Heart right ventricle (tissue), 16 donors: Measurements from ENCODE around the gene PRKAR1B. TPM values are rescaled to one million over a fixed set of nuclear protein-coding genes. Genes with fewer than 3 reads are reported as not detected.

Source experiments
- ATAC-seq, 8 donors: fragments of 200-7000 bp; cut with Tn5 transposase; one replicate each; pipeline ENCODE4 v1.9.1; 2020; ENCODE audit warnings: mild to moderate bottlenecking in 8 of 8, moderate library complexity in 8 of 8, moderate number of reproducible peaks in 1 of 8
- DNase-seq, 2 donors: peaks; one replicate each; pipeline ENCODE4 v3.0.0-alpha.2; 2020
- H3K27ac ChIP-seq, 10 donors: fragments of 200-600 bp; sonication (generic) in 2 of 10; one replicate each; pipeline versions ENCODE4 v1.5.0 to v1.8.0; 2020 to 2022; ENCODE audit warnings: mild to moderate bottlenecking in 3 of 10
- H3K27me3 ChIP-seq, 7 donors: fragments of 200-600 bp; one replicate each; pipeline ENCODE4 v1.8.0; 2021 to 2022; ENCODE audit warnings: mild to moderate bottlenecking in 2 of 7
- H3K36me3 ChIP-seq, 9 donors: fragments of 200-600 bp; sonication (generic) in 1 of 9; one replicate each; pipeline versions ENCODE4 v1.5.0 to v1.8.0; 2020 to 2022; ENCODE audit warnings: mild to moderate bottlenecking in 2 of 9
- H3K4me1 ChIP-seq, 9 donors: fragments of 200-600 bp; sonication (generic) in 1 of 9; one replicate each; pipeline versions ENCODE4 v1.5.0 to v1.8.0; 2020 to 2022; ENCODE audit warnings: mild to moderate bottlenecking in 4 of 9
- H3K4me3 ChIP-seq, 10 donors: fragments of 200-600 bp; sonication (generic) in 2 of 10; one replicate each; pipeline versions ENCODE4 v1.5.0 to v1.8.0; 2020 to 2022; ENCODE audit warnings: mild to moderate bottlenecking in 7 of 10, moderate library complexity in 2 of 10
- H3K9me3 ChIP-seq, 11 donors: fragments of 200-600 bp in 10 of 11; sonication (generic) in 2 of 11; one replicate each; pipeline versions ENCODE4 v1.5.0 to v1.8.0; 2013 to 2022; ENCODE audit warnings: mild to moderate bottlenecking in 2 of 11, control low read depth in 1 of 11, moderate library complexity in 1 of 11
- CTCF ChIP-seq, 9 donors: fragments of 200-600 bp; sonication (generic) in 2 of 9; IDR thresholded peaks; one replicate each; pipeline versions ENCODE4 v1.5.0 to v1.8.0; 2021 to 2022; ENCODE audit warnings: antibody characterized with exemption in 9 of 9, mild to moderate bottlenecking in 5 of 9, moderate library complexity in 1 of 9
- WGBS, 2 donors: extraction: QIAGEN DNeasy Blood & Tissue Kit; methylation state at CpG; one replicate each; pipeline ENCODE4 v1.1.7; 2013; ENCODE audit warnings: inconsistent platforms in 1 of 2; 5-methylcytosine and 5-hydroxymethylcytosine counted together
- intact Hi-C, 10 donors: fragments of 100-400 bp; cut with DNase I; formaldehyde crosslinking; loops; one replicate each; pipeline versions ENCODE4 v1.11.1 to v1.14.2; 2022
- polyA plus RNA-seq, 2 donors: library from polyadenylated mRNA; stranded (reverse); fragments of 200-250 nt; gene quantifications; one replicate each; pipeline ENCODE4 v1.2.3, GENCODE V29; 2013
- total RNA-seq, 10 donors: library from RNA; stranded (reverse); fragmentation: NEBNext Ultra II Directional in 3 of 10; extraction: Animal tissue kit (Norgen Biotek cat#: 25700) in 3 of 10; gene quantifications; one replicate each; pipeline versions ENCODE4 v1.2.1 to v1.2.4, GENCODE V29; 2021 to 2023
- donor health status: Arrhythmogenic right ventricular cardiomyopathy.
- donor health status: ischemic (EF 13 %, LVEDD 7.1; RV severe dilation, severe dysfunction).
- donor health status: healthy with polysubstance abuse.
- donor health status: DM: no; HTN: yes; CAD: no.
- donor health status: DM: no; HTN: no; CAD: no.
- donor health status: ischemic (EF 25% LVEDD 6.9; RV normal size, moderate dysfunction).
- donor health status: ischemic (EF 25% LVEDD 5.7; RV mildly dilated, moderate dysfunction).
- donor health status: healthy.
- donor health status: DM: yes; HTN: yes; CAD: no.
- donor health status: Ischemic cardiomyopathy.
- donor health status: ischemic (EF 35%, LVEDD 5.7; RV mildly dilated, moderate dysfunction).
- donor health status: nonischemic (EF 11% LVEDD 7.7; RV severe dilation, severe dysfunction).
- donor health status: DM: yes; HTN: yes; CAD: no.
- donor health status: PGD.
- donor health status: ischemic (EF 29% LVEDD 5.4; RV normal size, mild dysfunction).
- donor health status: nonischemic (EF 23%, LVEDD 6.1; RV moderate dilation, normal function).

Gene PRKAR1B
- total and polyA plus RNA-seq, 12 donors, result 5.0 to 24.5 (median 20.6) TPM

GRCh38 chr7:701086-701671, 25.9 kb downstream of the PRKAR1B start:
- intact Hi-C loops, result no loop called here
- 99 to 100% methylated on average over 4 of the region's 4 CpGs for WGBS, 2 donors
- H3K9me3 ChIP-seq, result peaks cover 0 to 22% (median 0%) of the 10 kb centered on the region in 11 donors
- H3K36me3 ChIP-seq, result no peaks in the 10 kb centered on the region
- H3K27me3 ChIP-seq, result no peaks in the 10 kb centered on the region
- DNase-seq, result no peak
- TF ChIP-seq CTCF (IDR thresholded peaks at IDR 0.05), result no peak
- H3K4me3 ChIP-seq, result no peak overlapping the region
- H3K4me1 ChIP-seq, result peaks cover 5 to 34% (median 19%) of the 10 kb centered on the region in 9 donors
- no peak overlapping the region for H3K27ac ChIP-seq
- ATAC-seq, result no peak

GRCh38 chr7:699476-700170, 27.5 kb downstream of the PRKAR1B start:
- DNase-seq, result no peak
- peak overlapping the region in 5 of 10 donors; percentile 13 to 41 (median 31) for H3K27ac ChIP-seq

GRCh38 chr7:698515-699475, 28.3 kb downstream of the PRKAR1B start:
- 69 to 70% methylated on average over 23 of the region's 23 CpGs for WGBS, 2 donors
- no peaks in the 10 kb centered on the region for H3K36me3 ChIP-seq
- DNase-seq (peak in 1 of 2 donors; percentile 30), ATAC-seq (peak; percentile 48 to 84 (median 70))
- peak overlapping the region in 4 of 10 donors; percentile 28 to 41 (median 32) for H3K27ac ChIP-seq
- H3K4me1 ChIP-seq, result peaks cover 5 to 35% (median 19%) of the 10 kb centered on the region in 9 donors
- no peak for TF ChIP-seq CTCF (IDR thresholded peaks at IDR 0.05)
- H3K27me3 ChIP-seq, result no peaks in the 10 kb centered on the region
- intact Hi-C loops, result no loop called here
- H3K4me3 ChIP-seq, result no peak overlapping the region
- H3K9me3 ChIP-seq, result peaks cover 0 to 15% (median 0%) of the 10 kb centered on the region in 11 donors

More at GRCh38 chr7:699476-700170, 27.5 kb downstream of the PRKAR1B start:
- no peak for TF ChIP-seq CTCF (IDR thresholded peaks at IDR 0.05)
- Histone ChIP-seq H3K27me3 (no peaks in the 10 kb centered on the region), H3K4me1 (peaks cover 5 to 35% (median 19%) of the 10 kb centered on the region in 9 donors), H3K36me3 (no peaks in the 10 kb centered on the region), H3K4me3 (no peak overlapping the region), H3K9me3 (peaks cover 0 to 20% (median 0%) of the 10 kb centered on the region in 11 donors)
- peak in 7 of 8 donors; percentile 17 to 63 (median 32) for ATAC-seq
- intact Hi-C loops, result no loop called here
- 62 to 63% methylated on average over 17 of the region's 17 CpGs for WGBS, 2 donors
